ENCODE results near the gene CHRNA5.

DNA sequence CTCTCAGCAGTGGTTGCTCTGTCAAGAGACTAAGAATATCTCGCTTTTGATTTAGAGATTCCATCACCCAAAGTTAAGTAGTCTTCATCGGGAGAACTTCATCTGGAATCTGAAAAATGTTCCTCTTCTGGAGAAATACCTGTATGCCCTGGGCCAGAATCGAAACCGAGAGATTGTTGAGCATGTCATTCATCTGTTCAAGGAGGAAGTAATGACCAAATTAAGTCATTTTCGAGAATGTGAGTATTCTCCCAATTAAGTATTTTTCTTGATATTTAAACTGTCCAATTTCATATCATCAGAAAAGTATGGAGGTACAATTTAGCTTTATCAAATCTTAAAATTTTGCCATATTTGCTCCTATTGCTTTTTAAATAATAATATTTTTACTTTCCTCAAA, 38.0 kb upstream of the CHRNA5 start:
- TF ChIP-seq FOXA1 (IDR thresholded peaks at IDR 0.05) (no peak), FOXM1 (IDR thresholded peaks at IDR 0.05; ENCODE audit: borderline replicate concordance) (no peak), HDGF (IDR thresholded peaks at IDR 0.05; ENCODE audit: borderline replicate concordance) (no peak), SUZ12 (IDR thresholded peaks at IDR 0.05) (no peak), FOXK2 (IDR thresholded peaks at IDR 0.05) (no peak), TARDBP (IDR thresholded peaks at IDR 0.05) (no peak), SP1 (IDR thresholded peaks at IDR 0.05) (no peak), L3MBTL2 (conservative IDR thresholded peaks at IDR 0.05) (no peak), NFRKB (IDR thresholded peaks at IDR 0.05) (no peak), CTBP1 (IDR thresholded peaks at IDR 0.05; ENCODE audit: borderline replicate concordance) (no peak), BHLHE40 (IDR thresholded peaks at IDR 0.05; ENCODE audit: borderline replicate concordance) (no peak), ELF4 (IDR thresholded peaks at IDR 0.05) (no peak), ARNT (IDR thresholded peaks at IDR 0.05) (no peak)
- TF ChIP-seq, protein P1, sequence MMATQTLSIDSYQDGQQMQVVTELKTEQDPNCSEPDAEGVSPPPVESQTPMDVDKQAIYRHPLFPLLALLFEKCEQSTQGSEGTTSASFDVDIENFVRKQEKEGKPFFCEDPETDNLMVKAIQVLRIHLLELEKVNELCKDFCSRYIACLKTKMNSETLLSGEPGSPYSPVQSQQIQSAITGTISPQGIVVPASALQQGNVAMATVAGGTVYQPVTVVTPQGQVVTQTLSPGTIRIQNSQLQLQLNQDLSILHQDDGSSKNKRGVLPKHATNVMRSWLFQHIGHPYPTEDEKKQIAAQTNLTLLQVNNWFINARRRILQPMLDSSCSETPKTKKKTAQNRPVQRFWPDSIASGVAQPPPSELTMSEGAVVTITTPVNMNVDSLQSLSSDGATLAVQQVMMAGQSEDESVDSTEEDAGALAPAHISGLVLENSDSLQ (IDR thresholded peaks at IDR 0.05), result no peak
